HG03378 (cell line): ENCODE data around the gene SETDB2.
A peak's percentile ranks its signal among the peaks of the same experiment; 100 is the strongest.

ENCODE experiments used
- ATAC-seq: cut with Tn5 transposase; IDR thresholded peaks from one replicate; pipeline ENCODE4 v1.9.1; 2021; ENCODE audit warnings: mild to moderate bottlenecking, moderate library complexity; ENCODE audit not compliant: unreplicated experiment

Gene SETDB2

DNA sequence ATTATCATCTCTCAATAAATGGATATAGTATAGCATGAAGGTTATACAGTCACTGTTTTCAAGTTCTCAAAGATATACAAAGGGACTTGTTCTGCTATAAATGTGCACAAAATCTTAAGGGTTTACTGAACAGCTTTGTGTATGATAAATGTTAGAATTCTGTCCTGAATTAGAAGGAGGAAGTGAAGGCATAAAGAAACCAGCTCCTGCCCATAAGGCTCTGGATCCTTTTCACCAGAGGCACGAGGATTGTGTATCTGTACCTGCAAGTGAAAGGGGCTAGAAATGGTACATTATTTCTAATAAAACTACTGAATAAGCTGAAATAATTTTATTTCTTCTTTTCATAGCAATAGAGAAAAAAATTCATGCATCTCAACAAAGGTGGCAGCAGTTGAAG lies 84.1 kb downstream of the SETDB2 start:
- no peak for ATAC-seq

DNA sequence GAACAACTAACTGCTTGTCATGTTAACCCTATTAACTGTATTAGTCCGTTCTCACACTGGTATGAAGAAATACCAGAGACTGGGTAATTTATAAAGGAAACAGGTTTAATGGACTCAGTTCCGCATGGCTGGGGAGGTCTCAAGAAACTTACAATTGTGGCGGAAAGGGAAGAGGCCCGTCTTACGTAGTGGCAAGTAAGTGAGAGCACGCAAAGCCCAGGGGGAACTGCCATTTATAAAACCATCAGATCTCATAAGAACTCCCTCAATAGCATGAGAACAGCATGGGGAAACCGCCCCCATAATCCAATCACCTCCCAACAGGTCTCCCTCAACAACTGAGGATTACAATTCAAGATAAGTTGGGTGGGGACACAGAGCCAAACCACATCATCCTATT lies 86.4 kb downstream of the SETDB2 start:
- ATAC-seq: peak; percentile 61

GRCh38 chr13:49532593-49532992 lies 88.5 kb downstream of the SETDB2 start:
- ATAC-seq: no peak

GRCh38 chr13:49533011-49533410 lies 88.9 kb downstream of the SETDB2 start:
- no peak for ATAC-seq

- no peak for ATAC-seq
These were observed 89.7 kb downstream of the SETDB2 start for GRCh38 chr13:49533591-49534269.

DNA sequence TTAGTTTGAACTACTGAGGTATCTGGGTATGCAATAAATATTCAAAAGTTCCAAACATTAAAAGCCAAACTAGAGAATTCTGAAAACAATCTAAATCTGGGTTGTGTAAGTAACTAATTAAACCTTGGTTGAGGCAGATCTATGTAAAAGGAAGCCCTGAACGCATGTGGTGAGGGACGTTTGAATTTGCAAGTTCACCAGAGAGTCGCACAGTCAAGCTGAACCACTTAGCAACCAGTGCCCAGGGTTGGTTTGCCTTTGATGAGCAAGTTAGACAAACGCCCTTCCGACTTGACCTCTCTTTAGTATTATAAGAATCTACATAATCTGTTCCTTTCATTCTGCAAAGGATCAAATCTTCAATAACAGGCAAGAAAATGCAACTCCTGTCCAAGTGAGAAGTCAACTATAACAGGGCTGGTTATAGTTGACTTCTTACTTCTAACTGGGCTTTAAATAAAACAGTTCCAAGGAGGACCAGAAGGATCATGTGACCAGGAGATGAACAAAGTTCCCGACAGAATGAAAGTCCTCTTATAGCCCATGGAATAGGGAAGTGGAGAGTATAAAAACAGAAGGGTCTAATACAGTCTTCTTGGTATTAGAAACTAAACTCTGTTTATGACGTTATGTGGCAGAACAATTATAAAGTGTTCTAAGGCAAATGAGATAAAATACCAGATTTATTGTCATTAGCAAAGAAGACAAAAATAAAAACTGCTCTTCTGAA lies 92.2 kb downstream of the SETDB2 start:
- no peak for ATAC-seq

GRCh38 chr13:49538404-49538803 lies 94.3 kb downstream of the SETDB2 start:
- ATAC-seq: no peak

DNA sequence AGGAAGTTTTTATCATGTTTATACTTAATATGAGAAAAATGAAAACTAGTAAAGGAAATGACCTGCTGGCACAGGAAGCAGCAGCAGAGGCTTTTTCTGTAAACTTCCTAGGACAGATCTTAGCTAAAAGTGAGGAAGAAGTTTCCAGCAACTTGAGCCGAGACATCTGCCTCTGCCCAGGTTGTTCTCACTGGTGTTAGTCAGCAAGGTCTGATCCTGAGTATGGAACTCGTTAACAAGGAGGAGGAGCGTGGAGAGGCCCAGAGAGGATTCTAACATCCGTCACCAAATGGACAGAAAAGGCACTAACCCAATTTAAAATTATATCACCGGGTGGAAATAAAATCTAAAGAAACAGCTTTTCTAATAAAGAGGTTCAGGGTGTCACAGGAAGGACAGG lies 95.2 kb downstream of the SETDB2 start:
- ATAC-seq: no peak

GRCh38 chr13:49539746-49540145 lies 95.7 kb downstream of the SETDB2 start:
- no peak for ATAC-seq

GRCh38 chr13:49540552-49540951 lies 96.5 kb downstream of the SETDB2 start:
- no peak for ATAC-seq

DNA sequence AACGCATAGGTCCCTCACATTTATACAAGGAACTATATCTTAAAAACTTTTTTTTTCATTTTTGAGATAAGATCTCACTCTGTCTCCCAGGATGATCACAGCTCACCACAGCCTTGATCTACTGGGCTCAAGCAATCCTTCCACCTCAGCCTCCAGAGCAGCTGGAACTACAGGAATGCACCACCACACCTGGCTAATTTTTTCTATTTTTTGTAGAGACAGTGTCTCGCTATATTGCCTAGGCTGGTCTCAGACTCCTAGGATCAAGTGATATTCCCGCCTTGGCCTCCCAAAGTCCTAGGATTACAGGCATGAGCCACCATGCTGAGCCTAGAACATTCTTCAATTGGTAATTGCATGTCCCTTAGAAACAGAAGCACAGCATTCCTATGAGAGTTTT lies 99.6 kb downstream of the SETDB2 start:
- ATAC-seq: no peak
